Measurements from ENCODE around the gene SCFD2.

GRCh38 chr4:53005808-53006207 lies 360.1 kb downstream of the SCFD2 start:
- no peak for TF ChIP-seq CTCF (conservative IDR thresholded peaks at IDR 0.05; ENCODE audit: low read depth, low read length)
- TF ChIP-seq EZH2 (IDR thresholded peaks at IDR 0.05; ENCODE audit: borderline replicate concordance, low read depth, low read length, poor library complexity, severe bottlenecking): no peak

All from A673 (cell line).